AG08396 (cell line): Measurements from ENCODE around the gene GHRHR.
A peak's percentile ranks its signal among the peaks of the same experiment; 100 is the strongest.

Source experiments
- DNase-seq: peaks from one replicate; pipeline ENCODE4 v3.0.0; 2012; ENCODE audit warnings: low spot score, mixed read lengths

Gene GHRHR

GRCh38 chr7:30963842-30964241 is at the start of gene GHRHR:
Gene GHRHR (plus strand): TSS chr7:30963953. CDS start chr7:30964069, 116 bp downstream.
- DNase-seq: no peak

- DNase-seq: peak; percentile 69
Measured at GRCh38 chr7:30914596-30914995, 49.2 kb upstream of the GHRHR start.

GRCh38 chr7:30915005-30915601 is 48.6 kb upstream of the GHRHR start:
- no peak for DNase-seq

- DNase-seq: no peak
Measured at GRCh38 chr7:30915751-30916150, 48.0 kb upstream of the GHRHR start.

- DNase-seq: no peak
Measured at GRCh38 chr7:30916255-30916654, 47.5 kb upstream of the GHRHR start.

GRCh38 chr7:30916767-30917166 is 47.0 kb upstream of the GHRHR start:
- no peak for DNase-seq

- DNase-seq: no peak
Measured at GRCh38 chr7:30917216-30917893, 46.4 kb upstream of the GHRHR start.

GRCh38 chr7:30918676-30919075 is 45.1 kb upstream of the GHRHR start:
- DNase-seq: no peak

GRCh38 chr7:30920021-30920583 is 43.7 kb upstream of the GHRHR start:
- no peak for DNase-seq

- DNase-seq: peak; percentile 67
Measured at GRCh38 chr7:30920584-30921539, 42.9 kb upstream of the GHRHR start.

GRCh38 chr7:30921540-30922401 is 42.0 kb upstream of the GHRHR start:
- no peak for DNase-seq

- DNase-seq: no peak
Measured at GRCh38 chr7:30922596-30922995, 41.2 kb upstream of the GHRHR start.

- no peak for DNase-seq
Measured at GRCh38 chr7:30923009-30923773, 40.6 kb upstream of the GHRHR start.

GRCh38 chr7:30923774-30924413 is 39.9 kb upstream of the GHRHR start:
- DNase-seq: no peak

GRCh38 chr7:30924624-30925023 is 39.1 kb upstream of the GHRHR start:
- DNase-seq: no peak

- no peak for DNase-seq
Measured at GRCh38 chr7:30925117-30925516, 38.6 kb upstream of the GHRHR start.

- DNase-seq: no peak
Measured at GRCh38 chr7:30925913-30926312, 37.8 kb upstream of the GHRHR start.

- no peak for DNase-seq
Measured at GRCh38 chr7:30926313-30926712, 37.4 kb upstream of the GHRHR start.

GRCh38 chr7:30927040-30927439 is 36.7 kb upstream of the GHRHR start:
- no peak for DNase-seq

- no peak for DNase-seq
Measured at GRCh38 chr7:30927559-30927958, 36.2 kb upstream of the GHRHR start.
